ENCODE measurements around the gene DPEP1. TPM values are rescaled to one million over a fixed set of nuclear protein-coding genes. Genes with fewer than 3 reads are reported as not detected.

DPEP1 gene
- total RNA-seq, 1 experiment from 2014 or later, result 8.1 TPM

- Mint-ChIP-seq H3K27ac (ENCODE audit: unreplicated experiment) (peak overlapping the region; percentile 79), H3K27me3 (ENCODE audit: insufficient read depth, unreplicated experiment) (no peaks in the 10 kb centered on the region), H3K4me1 (ENCODE audit: low read depth, unreplicated experiment) (peaks cover 21% of the 10 kb centered on the region), H3K36me3 (ENCODE audit: insufficient read depth, unreplicated experiment) (no peaks in the 10 kb centered on the region), H3K9me3 (ENCODE audit: unreplicated experiment) (no peaks in the 10 kb centered on the region), H3K4me3 (ENCODE audit: unreplicated experiment) (no peak overlapping the region)
- Histone ChIP-seq H3K36me3 (ENCODE audit: control insufficient read depth, insufficient read depth, low read length) (no peaks in the 10 kb centered on the region), H3K4me3 (ENCODE audit: low read depth, low read length) (no peak overlapping the region), H3K27me3 (replicated peaks; ENCODE audit: control insufficient read depth, insufficient read depth, low read length) (no peaks in the 10 kb centered on the region), H3K9me3 (no peaks in the 10 kb centered on the region), H3K4me1 (peaks cover 18% of the 10 kb centered on the region)
- BruUV-seq (replicated peaks), result no TSS peak
- CTCF ChIA-PET, result no interaction called here
- TF ChIP-seq, protein P1, sequence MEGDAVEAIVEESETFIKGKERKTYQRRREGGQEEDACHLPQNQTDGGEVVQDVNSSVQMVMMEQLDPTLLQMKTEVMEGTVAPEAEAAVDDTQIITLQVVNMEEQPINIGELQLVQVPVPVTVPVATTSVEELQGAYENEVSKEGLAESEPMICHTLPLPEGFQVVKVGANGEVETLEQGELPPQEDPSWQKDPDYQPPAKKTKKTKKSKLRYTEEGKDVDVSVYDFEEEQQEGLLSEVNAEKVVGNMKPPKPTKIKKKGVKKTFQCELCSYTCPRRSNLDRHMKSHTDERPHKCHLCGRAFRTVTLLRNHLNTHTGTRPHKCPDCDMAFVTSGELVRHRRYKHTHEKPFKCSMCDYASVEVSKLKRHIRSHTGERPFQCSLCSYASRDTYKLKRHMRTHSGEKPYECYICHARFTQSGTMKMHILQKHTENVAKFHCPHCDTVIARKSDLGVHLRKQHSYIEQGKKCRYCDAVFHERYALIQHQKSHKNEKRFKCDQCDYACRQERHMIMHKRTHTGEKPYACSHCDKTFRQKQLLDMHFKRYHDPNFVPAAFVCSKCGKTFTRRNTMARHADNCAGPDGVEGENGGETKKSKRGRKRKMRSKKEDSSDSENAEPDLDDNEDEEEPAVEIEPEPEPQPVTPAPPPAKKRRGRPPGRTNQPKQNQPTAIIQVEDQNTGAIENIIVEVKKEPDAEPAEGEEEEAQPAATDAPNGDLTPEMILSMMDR (IDR thresholded peaks at IDR 0.05; ENCODE audit: insufficient read depth in 1 of 2, low read depth in 1 of 2, low read length in 1 of 2, severe bottlenecking in 1 of 2, unreplicated experiment in 1 of 2), result no peak
- intact Hi-C loops (cut with micrococcal nuclease; ENCODE audit: unreplicated experiment), result no loop called here
- DNase-seq, result no peak
- POLR2A ChIA-PET, result no interaction called here
These were observed 3.2 kb downstream of the DPEP1 start for GRCh38 chr16:89616623-89617022.

DNA sequence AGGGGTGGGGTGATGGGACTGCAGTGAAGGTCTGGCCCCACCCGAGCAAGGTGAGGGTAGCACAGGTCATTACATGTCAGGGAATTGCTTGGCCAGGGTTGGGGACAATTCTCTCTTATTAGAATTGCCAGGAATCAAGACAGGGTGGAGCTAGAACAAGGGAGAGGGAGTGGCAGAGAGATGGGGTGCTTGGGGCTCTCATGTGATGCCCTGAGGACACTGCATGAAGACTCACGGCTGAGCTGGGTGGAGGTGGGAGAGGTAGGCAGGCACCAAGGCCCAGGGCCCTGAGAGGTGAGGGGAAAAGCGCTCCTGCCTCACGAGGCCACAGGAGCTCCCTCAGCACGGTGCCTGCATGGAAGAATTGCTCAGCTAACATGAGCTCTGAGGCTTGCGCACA lies 3.6 kb downstream of the DPEP1 start:
- TF ChIP-seq, protein P1 (IDR thresholded peaks at IDR 0.05; ENCODE audit: insufficient read depth in 1 of 2, low read depth in 1 of 2, low read length in 1 of 2, severe bottlenecking in 1 of 2, unreplicated experiment in 1 of 2), result no peak
- no peak for DNase-seq
- H3K36me3 ChIP-seq (ENCODE audit: control insufficient read depth, insufficient read depth, low read length), result no peaks in the 10 kb centered on the region
- H3K4me3 ChIP-seq (ENCODE audit: low read depth, low read length), result no peak overlapping the region
- BruUV-seq (replicated peaks), result no TSS peak
- no peaks in the 10 kb centered on the region for H3K9me3 ChIP-seq
- ChIA-PET POLR2A (no interaction called here), CTCF (no interaction called here)
- H3K4me1 Mint-ChIP-seq (ENCODE audit: low read depth, unreplicated experiment), result peaks cover 18% of the 10 kb centered on the region
- H3K27me3 Mint-ChIP-seq (ENCODE audit: insufficient read depth, unreplicated experiment), result no peaks in the 10 kb centered on the region
- no peaks in the 10 kb centered on the region for H3K27me3 ChIP-seq (replicated peaks; ENCODE audit: control insufficient read depth, insufficient read depth, low read length)
- H3K4me1 ChIP-seq, result peaks cover 19% of the 10 kb centered on the region
- H3K36me3 Mint-ChIP-seq (ENCODE audit: insufficient read depth, unreplicated experiment), result no peaks in the 10 kb centered on the region
- no peaks in the 10 kb centered on the region for H3K9me3 Mint-ChIP-seq (ENCODE audit: unreplicated experiment)
- H3K4me3 Mint-ChIP-seq (ENCODE audit: unreplicated experiment), result no peak overlapping the region
- H3K27ac Mint-ChIP-seq (ENCODE audit: unreplicated experiment), result peak overlapping the region; percentile 79
- intact Hi-C loops (cut with micrococcal nuclease; ENCODE audit: unreplicated experiment), result no loop called here

DNA sequence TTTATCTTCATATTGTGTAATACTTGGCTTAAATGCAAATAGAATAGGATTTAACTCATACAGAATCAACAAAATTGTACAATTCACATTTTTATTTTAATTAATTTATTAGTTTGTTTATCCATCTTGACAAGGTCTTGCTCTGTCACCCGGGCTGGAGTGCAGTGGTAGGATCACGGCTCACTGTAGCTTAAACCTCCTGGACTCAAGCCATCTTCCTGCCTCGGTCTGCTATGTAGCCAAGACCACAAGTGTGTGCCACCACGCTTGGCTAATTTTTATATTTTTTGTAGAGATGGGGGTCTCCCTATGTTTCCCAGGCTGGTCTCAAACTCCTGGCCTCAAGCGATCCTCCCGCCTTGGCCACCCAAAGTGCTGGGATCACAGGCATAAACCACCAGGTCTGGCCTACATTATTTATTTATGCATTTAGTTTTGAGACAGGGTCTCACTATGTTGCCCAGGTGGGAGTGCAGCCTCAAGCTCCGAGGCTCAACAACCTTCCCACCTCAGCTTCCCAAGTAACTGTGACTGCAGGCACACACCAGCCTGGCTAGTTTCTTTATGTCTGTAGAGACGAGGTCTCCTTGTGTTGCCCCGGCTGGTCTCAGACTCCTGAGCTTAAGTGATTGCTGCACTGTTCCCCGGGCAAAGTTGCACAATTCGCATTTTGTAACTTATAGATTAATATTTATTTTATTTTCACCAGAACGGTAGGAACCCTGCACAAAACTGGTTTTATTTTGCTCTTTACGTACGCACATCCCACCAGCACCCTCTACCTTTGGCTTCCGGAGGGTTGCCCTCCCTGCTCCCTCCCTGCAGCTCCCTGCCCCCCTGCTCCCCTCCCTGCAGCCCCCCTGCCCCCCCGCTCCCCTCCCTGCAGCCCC lies 4.9 kb downstream of the DPEP1 start:
- Histone ChIP-seq H3K4me3 (ENCODE audit: low read depth, low read length) (no peak overlapping the region), H3K9me3 (no peaks in the 10 kb centered on the region), H3K4me1 (peaks cover 17% of the 10 kb centered on the region), H3K36me3 (ENCODE audit: control insufficient read depth, insufficient read depth, low read length) (no peaks in the 10 kb centered on the region), H3K27me3 (replicated peaks; ENCODE audit: control insufficient read depth, insufficient read depth, low read length) (no peaks in the 10 kb centered on the region)
- Mint-ChIP-seq H3K4me1 (ENCODE audit: low read depth, unreplicated experiment) (peaks cover 9% of the 10 kb centered on the region), H3K27me3 (ENCODE audit: insufficient read depth, unreplicated experiment) (no peaks in the 10 kb centered on the region), H3K9me3 (ENCODE audit: unreplicated experiment) (no peaks in the 10 kb centered on the region), H3K4me3 (ENCODE audit: unreplicated experiment) (no peak overlapping the region), H3K36me3 (ENCODE audit: insufficient read depth, unreplicated experiment) (no peaks in the 10 kb centered on the region), H3K27ac (ENCODE audit: unreplicated experiment) (no peak overlapping the region)
- TF ChIP-seq, protein P1 (IDR thresholded peaks at IDR 0.05; ENCODE audit: insufficient read depth in 1 of 2, low read depth in 1 of 2, low read length in 1 of 2, severe bottlenecking in 1 of 2, unreplicated experiment in 1 of 2), result no peak
- intact Hi-C loops (cut with micrococcal nuclease; ENCODE audit: unreplicated experiment), result loop anchor here (2.0 kb wide), 1 partner anchor 20 kb away; no protein-coding TSS in a partner anchor
- POLR2A ChIA-PET, result no interaction called here
- CTCF ChIA-PET, result interaction anchor here (0.7 kb wide), 1 partner anchor 108 kb away, joined by 4 read pairs; no protein-coding TSS in a partner anchor
- DNase-seq, result no peak
- no TSS peak for BruUV-seq (replicated peaks)

Data from Caco-2 (cell line).